Calu3 (cell line): ENCODE measurements around the gene SLC25A48. TPM values are rescaled to one million over a fixed set of nuclear protein-coding genes. Genes with fewer than 3 reads are reported as not detected.

Experiments used
- BruUV-seq: library from RNA; stranded (reverse); fragments of 400-500 nt; replicated peaks from 2 replicates; lab custom pipeline; 2021; lab: Mats Ljungman, UMichigan
- CTCF ChIA-PET: fragments of 300-600 bp; sonication (Branson Sonifier 250); formaldehyde crosslinking; loops from one replicate; lab custom pipeline; 2022; ENCODE audit warnings: antibody characterized with exemption; lab: Charles Lee
- DNase-seq: peaks from one replicate; pipeline ENCODE4 v3.0.0; 2022
- H3K27ac Mint-ChIP-seq: one replicate; pipeline ENCODE4 v1.8.0; 2022; ENCODE audit warnings: mixed read lengths; ENCODE audit not compliant: unreplicated experiment
- H3K27me3 Mint-ChIP-seq: one replicate; pipeline ENCODE4 v1.8.0; 2022; ENCODE audit warnings: mixed read lengths; ENCODE audit not compliant: unreplicated experiment
- H3K36me3 Mint-ChIP-seq: one replicate; pipeline ENCODE4 v1.8.0; 2022; ENCODE audit warnings: mild to moderate bottlenecking, moderate library complexity, mixed read lengths; ENCODE audit not compliant: insufficient read depth, unreplicated experiment
- H3K4me1 Mint-ChIP-seq: one replicate; pipeline ENCODE4 v1.8.0; 2022; ENCODE audit warnings: mild to moderate bottlenecking, low read depth, mixed read lengths; ENCODE audit not compliant: unreplicated experiment
- H3K4me3 Mint-ChIP-seq: one replicate; pipeline ENCODE4 v1.8.0; 2022; ENCODE audit warnings: mild to moderate bottlenecking, low read depth, moderate library complexity, mixed read lengths; ENCODE audit not compliant: unreplicated experiment
- H3K9me3 Mint-ChIP-seq: one replicate; pipeline ENCODE4 v1.8.0; 2022; ENCODE audit warnings: low read depth, mixed read lengths; ENCODE audit not compliant: unreplicated experiment
- CTCF ChIP-seq: fragments of 200-600 bp; IDR thresholded peaks from one replicate; pipeline ENCODE4 v1.8.0; 2022; ENCODE audit warnings: antibody characterized with exemption; ENCODE audit not compliant: unreplicated experiment
- intact Hi-C: fragments of 100-400 bp; cut with micrococcal nuclease; formaldehyde crosslinking; loops from one replicate; pipeline ENCODE4 v1.10.0; 2022; ENCODE audit not compliant: unreplicated experiment
- total RNA-seq: library from RNA; stranded (reverse); gene quantifications from 2 replicates; pipeline ENCODE4 v1.2.3, GENCODE V29; 2022

SLC25A48 gene
- total RNA-seq, 1 experiment from 2014 or later, result not detected

- Mint-ChIP-seq H3K36me3 (no peaks in the 10 kb centered on the region), H3K27me3 (peaks cover 92% of the 10 kb centered on the region), H3K9me3 (no peaks in the 10 kb centered on the region), H3K27ac (no peak overlapping the region), H3K4me3 (no peak overlapping the region), H3K4me1 (no peaks in the 10 kb centered on the region)
- intact Hi-C loops, result no loop called here
- TF ChIP-seq CTCF, result no peak
- DNase-seq, result no peak
- BruUV-seq, result no TSS peak
- CTCF ChIA-PET, result interaction anchor here (0.6 to 1.7 kb wide), 4 partner anchors 267 to 393 kb away, joined by 3 to 6 read pairs (median 4); no protein-coding TSS in a partner anchor
Observed at GRCh38 chr5:135827965-135828781, 6.3 kb upstream of the SLC25A48 start.

GRCh38 chr5:135828782-135829127, 5.7 kb upstream of the SLC25A48 start:
- H3K36me3 Mint-ChIP-seq, result no peaks in the 10 kb centered on the region
- TF ChIP-seq CTCF, result no peak
- BruUV-seq, result no TSS peak
- H3K4me1 Mint-ChIP-seq, result no peaks in the 10 kb centered on the region
- intact Hi-C loops, result no loop called here
- H3K27me3 Mint-ChIP-seq, result peaks cover 92% of the 10 kb centered on the region
- CTCF ChIA-PET, result interaction anchor here (0.6 to 1.7 kb wide), 4 partner anchors 268 to 392 kb away, joined by 3 to 6 read pairs (median 4); no protein-coding TSS in a partner anchor
- no peak for DNase-seq
- no peaks in the 10 kb centered on the region for H3K9me3 Mint-ChIP-seq
- no peak overlapping the region for H3K4me3 Mint-ChIP-seq
- no peak overlapping the region for H3K27ac Mint-ChIP-seq

GRCh38 chr5:135829179-135829578, 5.3 kb upstream of the SLC25A48 start:
- TF ChIP-seq CTCF, result no peak
- H3K4me1 Mint-ChIP-seq, result no peaks in the 10 kb centered on the region
- no peak for DNase-seq
- peaks cover 92% of the 10 kb centered on the region for H3K27me3 Mint-ChIP-seq
- no peak overlapping the region for H3K27ac Mint-ChIP-seq
- H3K36me3 Mint-ChIP-seq, result peaks cover 3% of the 10 kb centered on the region
- H3K9me3 Mint-ChIP-seq, result no peaks in the 10 kb centered on the region
- CTCF ChIA-PET, result interaction anchor here (1.7 kb wide), 1 partner anchor 275 kb away, joined by 6 read pairs; no protein-coding TSS in a partner anchor
- BruUV-seq, result no TSS peak
- no peak overlapping the region for H3K4me3 Mint-ChIP-seq
- intact Hi-C loops, result no loop called here

GRCh38 chr5:135829681-135830383, 4.6 kb upstream of the SLC25A48 start:
- no peak overlapping the region for H3K27ac Mint-ChIP-seq
- CTCF ChIA-PET, result interaction anchor here (0.8 to 2.7 kb wide), 7 partner anchors 8 to 368 kb away, joined by 3 to 31 read pairs (median 5); no protein-coding TSS in a partner anchor
- no peaks in the 10 kb centered on the region for H3K9me3 Mint-ChIP-seq
- peak; percentile 75 for DNase-seq
- peak; percentile 94 for TF ChIP-seq CTCF
- no peak overlapping the region for H3K4me3 Mint-ChIP-seq
- peaks cover 10% of the 10 kb centered on the region for H3K36me3 Mint-ChIP-seq
- intact Hi-C loops, result loop anchor here (1.0 to 2.0 kb wide), 2 partner anchors 269 to 277 kb away; no protein-coding TSS in a partner anchor
- H3K27me3 Mint-ChIP-seq, result peaks cover 92% of the 10 kb centered on the region
- no TSS peak for BruUV-seq
- H3K4me1 Mint-ChIP-seq, result no peaks in the 10 kb centered on the region
